ENCODE measurements around the gene SPATA9.
"Not testable (repeated sequence)": the region's sequence is repeated elsewhere in the genome, so short reads cannot be mapped to it uniquely, and the experiment has no call there.

Gene SPATA9

DNA sequence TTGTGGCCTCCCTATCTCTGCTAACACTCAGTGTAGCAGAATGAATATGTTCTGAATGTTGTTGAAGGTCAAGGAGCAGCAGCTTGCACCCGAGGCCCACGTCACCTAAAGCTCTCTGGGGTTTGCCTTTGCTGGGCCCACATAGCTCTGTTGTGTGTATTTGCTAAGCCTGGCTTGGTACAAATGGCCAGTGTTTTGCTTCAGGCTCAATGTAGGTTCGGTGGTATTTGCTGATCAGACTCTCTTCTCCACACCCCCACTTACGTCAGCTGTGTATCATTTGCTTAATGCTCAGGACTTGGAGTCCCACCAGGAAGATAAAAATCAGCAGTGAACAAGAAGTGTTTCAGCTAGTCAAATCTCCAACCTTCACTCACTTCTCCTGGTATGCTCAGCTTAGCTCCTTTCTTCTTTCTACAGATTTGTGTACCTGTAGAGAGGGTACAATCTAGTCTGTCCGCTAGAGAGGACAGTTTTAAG is 41.0 kb downstream of the SPATA9 start:
- no peak for DNase-seq

GRCh38 chr5:95638632-95639031 is 44.2 kb downstream of the SPATA9 start:
- DNase-seq: no peak

DNA sequence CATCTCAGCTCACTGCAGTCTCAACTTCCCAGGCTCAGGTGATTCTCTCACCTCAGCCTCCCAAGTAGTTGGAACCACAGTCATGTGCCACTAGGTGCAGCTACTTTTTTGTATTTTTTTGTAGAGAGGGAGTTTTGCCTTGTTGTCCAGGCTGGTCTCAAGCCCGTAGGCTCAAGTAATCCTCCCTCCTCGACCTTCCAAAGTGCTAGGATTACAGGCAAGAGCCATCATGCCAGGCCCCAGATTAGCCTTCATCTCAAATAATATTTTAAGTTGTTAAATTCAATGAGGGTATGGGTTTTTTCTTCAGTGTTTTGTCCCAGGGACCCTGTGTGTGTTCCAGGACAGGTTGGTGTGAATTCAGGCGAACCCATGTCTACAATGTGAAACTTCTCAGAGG is 48.7 kb downstream of the SPATA9 start:
- no peak for DNase-seq

- no peak for DNase-seq
These were observed 49.1 kb downstream of the SPATA9 start for GRCh38 chr5:95633671-95634070.

DNA sequence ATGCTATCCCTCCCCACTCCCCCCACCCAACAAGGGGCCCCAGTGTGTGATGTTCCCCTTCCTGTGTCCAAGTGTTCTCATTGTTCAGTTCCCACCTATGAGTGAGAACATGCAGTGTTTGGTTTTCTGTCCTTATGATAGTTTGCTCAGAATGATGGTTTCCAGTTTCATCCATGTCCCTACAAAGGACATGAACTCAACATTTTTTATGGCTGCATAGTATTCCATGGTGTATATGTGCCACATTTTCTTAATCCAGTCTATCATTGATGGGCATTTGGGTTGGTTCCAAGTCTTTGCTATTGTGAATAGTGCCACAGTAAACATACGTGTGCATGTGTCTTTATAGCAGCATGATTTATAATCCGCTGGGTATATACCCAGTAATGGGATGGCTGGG is 49.8 kb downstream of the SPATA9 start:
- not testable (repeated sequence) for DNase-seq

- DNase-seq: peak; percentile 75
These were observed 50.7 kb downstream of the SPATA9 start for GRCh38 chr5:95631991-95632675.

- DNase-seq: no peak
These were observed 51.4 kb downstream of the SPATA9 start for GRCh38 chr5:95631255-95631958.

DNA sequence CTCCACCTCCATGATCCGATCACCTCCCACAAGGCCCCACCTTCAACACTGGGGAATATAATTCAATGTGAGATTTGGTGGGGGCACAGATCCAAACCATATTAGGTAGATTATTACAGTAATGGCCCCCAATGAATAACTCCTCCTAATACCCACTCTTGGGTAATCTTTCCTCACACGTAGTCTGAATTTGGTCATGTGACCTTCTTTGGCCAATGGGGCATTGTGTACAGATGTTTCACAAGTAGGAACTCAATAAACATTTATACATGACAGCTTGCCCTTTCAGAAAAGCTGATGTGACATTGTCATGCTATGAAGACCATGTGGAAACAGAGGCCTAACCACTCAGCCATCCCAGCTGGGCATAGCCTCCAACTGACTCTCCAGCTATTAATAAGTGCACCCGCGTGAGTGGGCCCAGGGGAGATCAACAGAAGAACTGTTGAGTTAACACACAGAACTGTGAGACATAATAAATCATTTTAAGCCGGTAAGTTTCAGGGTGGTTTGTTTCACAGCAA is 52.3 kb downstream of the SPATA9 start:
- DNase-seq: no peak

DNA sequence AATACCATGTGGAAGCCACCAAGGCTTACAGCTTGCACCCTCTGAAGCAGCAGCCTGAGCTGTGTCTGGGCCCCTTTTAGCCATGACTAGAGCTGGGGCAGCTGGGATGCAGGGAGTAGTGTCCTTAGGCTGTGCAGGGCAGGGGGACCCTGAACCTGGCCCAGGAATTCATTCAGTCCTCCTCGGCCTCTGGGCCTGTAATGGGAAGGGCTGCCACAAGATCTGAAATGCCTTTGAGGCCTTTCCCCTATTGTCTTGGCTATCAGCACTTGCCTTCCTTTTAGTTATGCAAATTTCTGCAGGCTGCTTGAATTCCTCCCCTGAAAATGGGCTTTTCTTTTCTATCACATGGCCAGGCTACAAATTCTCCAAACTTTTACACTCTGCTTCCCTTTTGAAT is 53.9 kb downstream of the SPATA9 start:
- DNase-seq: no peak

GRCh38 chr5:95627971-95628810 is 54.6 kb downstream of the SPATA9 start:
- DNase-seq: no peak

DNA sequence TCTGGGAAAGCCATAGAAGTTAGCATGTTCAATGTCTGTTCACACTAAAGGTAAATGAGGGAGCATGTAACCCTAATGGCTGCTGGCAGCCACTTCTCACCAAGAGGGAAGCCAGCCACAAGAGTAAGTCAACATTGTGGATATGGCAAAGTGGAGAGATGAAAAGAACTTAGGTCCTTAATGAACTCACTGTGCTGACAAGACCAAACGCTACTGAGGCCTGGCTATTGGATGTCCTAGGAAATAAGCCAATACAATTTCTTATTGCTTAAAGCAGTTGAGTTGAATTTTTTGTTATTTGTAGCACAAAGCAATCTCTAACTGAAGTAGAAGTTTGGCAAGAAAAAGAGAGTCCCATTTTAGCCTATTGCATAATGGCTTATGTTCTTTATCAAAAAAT is 56.1 kb downstream of the SPATA9 start:
- no peak for DNase-seq

- no peak for DNase-seq
These were observed 58.4 kb downstream of the SPATA9 start for GRCh38 chr5:95624368-95624767.

DNA sequence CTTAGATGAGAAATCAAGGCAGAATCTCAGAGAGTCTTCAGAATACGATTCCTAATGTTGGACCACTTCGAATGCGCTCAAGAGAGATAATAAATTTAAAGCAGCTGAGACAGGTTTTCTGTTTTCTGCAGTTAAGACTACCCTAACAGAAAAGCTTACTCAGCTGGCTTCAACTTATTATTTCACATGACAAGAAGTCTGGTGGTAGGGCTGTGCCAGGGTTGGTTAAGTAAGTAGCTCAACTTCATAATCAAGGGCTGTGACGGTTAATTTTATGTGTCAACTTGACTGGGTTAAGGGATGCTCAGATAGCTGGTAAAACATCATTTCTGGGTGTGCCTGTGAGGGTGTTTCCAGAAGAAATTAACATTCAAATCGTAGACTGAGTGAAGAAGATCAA is 59.1 kb downstream of the SPATA9 start:
- DNase-seq: no peak

GRCh38 chr5:95621839-95622629 is 60.8 kb downstream of the SPATA9 start:
- peak; percentile 9 for DNase-seq

- DNase-seq: peak; percentile 68
These were observed 61.6 kb downstream of the SPATA9 start for GRCh38 chr5:95620870-95621838.

DNA sequence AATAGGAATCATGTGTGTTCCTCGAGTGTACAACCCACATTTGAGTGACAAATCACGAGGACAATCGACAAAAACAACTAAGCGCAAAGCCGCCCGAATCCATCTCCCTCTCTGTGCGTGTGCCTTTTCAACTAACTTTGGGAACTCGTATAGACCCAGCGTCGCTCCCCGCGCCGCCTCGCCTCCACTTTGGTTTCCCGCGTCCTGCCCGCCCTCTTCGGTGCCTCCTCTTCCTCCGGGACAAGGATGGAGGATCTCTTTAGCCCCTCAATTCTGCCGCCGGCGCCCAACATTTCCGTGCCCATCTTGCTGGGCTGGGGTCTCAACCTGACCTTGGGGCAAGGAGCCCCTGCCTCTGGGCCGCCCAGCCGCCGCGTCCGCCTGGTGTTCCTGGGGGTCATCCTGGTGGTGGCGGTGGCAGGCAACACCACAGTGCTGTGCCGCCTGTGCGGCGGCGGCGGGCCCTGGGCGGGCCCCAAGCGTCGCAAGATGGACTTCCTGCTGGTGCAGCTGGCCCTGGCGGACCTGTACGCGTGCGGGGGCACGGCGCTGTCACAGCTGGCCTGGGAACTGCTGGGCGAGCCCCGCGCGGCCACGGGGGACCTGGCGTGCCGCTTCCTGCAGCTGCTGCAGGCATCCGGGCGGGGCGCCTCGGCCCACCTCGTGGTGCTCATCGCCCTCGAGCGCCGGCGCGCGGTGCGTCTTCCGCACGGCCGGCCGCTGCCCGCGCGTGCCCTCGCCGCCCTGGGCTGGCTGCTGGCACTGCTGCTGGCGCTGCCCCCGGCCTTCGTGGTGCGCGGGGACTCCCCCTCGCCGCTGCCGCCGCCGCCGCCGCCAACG is 62.5 kb downstream of the SPATA9 start, which contains the start of gene GPR150:
GPR150 (plus strand) TSS at position 58 of the 840 bp plus-strand sequence; CDS start at position 247, 189 bp downstream.
- DNase-seq: peak; percentile 78

- no peak for DNase-seq
These were observed 63.2 kb downstream of the SPATA9 start for GRCh38 chr5:95619514-95620029.

DNA sequence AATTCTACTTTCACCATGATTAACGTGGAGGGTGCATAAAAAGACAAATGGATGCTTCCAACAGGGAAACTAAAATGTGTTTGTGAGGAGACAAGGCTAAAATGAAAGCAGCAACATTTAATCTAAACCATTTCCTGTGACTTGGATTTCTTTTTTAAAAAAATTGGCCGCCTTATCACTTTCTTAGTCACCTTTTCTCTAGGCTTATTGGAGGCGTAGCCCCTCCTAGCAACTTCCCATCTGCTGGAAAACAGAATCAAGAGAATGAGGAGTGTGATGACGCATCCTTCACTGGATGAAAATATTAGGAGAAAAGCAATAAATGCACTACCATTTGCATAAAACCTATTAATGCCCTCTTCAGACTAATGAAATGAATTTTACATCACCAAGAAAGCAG is 63.7 kb downstream of the SPATA9 start:
- no peak for DNase-seq

DNA sequence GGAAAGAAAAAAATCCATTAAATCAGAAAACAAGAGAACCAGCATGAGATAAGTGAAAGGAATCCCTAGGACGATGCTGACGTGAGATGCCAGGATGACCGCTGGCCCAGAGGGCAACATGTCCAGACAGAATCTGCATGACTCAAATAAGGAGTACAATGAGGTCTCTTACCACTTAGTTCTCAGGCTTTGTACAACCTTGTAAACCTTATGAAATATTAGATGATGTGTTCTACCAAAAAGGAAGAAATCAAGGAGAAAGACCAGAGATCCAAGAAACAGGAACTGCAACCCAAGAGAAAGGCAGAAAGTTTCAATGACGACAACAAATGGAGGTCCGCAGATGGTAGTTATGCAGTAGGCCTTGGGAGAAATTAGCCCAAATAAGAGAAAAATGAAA is 65.7 kb downstream of the SPATA9 start:
- DNase-seq: no peak

DNA sequence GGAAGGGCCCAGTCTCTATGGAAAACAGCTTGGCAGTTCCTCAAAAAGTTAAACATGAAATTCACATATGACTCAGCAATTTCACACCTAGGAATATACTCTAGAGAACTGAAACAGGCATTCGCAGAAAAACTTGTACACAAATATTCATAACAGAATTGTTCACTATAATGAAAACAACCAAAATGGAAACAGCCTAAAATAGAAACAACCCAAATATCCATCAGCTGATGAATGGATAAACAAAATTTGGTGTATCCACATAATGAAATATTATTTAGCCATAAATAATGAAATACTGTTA is 67.7 kb downstream of the SPATA9 start:
- DNase-seq: no peak
